GM21528 (cell line): ENCODE data around the gene TMEM178B.

Experiments used
- ATAC-seq: cut with Tn5 transposase; IDR thresholded peaks from one replicate; pipeline ENCODE4 v1.9.1; 2021; ENCODE audit warnings: mild to moderate bottlenecking, moderate library complexity; ENCODE audit not compliant: unreplicated experiment, low FRiP score

The TMEM178B gene

GRCh38 chr7:141408440-141408839, 334.6 kb downstream of the TMEM178B start:
- no peak for ATAC-seq

DNA sequence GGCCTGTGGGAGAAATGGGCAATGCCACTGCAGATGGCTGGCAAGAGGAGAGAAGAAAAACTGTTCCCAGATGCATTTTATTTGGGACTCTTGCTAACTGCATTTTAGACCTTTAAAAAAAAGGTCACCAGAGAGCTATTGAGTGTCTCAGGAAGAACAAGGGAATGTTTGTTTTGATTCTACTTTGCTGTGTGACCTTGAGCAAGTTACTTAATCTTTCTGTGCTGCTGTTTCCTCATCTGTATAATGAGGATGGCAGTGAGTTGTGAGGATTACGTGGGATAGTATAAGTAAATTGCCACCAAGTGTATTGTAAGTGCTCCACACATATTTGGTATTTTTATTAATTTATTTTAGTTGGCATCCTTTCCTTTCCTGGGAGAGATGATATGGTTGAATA, 335.4 kb downstream of the TMEM178B start:
- no peak for ATAC-seq

DNA sequence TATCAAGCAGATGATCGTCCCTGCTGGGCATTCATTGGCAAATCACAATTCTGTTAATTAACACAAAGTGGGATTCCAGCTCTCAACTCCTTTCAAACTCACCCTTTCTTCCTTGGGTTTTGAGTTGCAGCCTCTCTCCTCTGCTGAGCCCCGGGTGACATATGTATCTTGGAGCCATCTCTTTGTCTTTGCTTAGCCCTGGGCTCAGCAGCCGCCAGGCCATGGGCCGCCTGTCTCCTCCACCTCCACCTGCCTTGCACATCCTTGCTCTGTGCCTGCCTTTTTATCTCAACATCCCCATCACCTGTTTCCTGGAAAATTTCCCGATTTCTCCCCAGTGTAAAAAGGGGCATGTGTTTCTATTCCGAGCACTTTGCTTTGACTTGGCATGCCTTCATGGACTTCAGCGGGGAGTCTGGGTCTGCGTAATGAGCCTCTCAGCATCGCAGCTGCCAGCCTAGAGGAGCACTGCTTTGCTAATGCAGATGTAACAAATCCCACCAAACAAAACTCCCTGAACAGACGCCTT, 336.0 kb downstream of the TMEM178B start:
- no peak for ATAC-seq

DNA sequence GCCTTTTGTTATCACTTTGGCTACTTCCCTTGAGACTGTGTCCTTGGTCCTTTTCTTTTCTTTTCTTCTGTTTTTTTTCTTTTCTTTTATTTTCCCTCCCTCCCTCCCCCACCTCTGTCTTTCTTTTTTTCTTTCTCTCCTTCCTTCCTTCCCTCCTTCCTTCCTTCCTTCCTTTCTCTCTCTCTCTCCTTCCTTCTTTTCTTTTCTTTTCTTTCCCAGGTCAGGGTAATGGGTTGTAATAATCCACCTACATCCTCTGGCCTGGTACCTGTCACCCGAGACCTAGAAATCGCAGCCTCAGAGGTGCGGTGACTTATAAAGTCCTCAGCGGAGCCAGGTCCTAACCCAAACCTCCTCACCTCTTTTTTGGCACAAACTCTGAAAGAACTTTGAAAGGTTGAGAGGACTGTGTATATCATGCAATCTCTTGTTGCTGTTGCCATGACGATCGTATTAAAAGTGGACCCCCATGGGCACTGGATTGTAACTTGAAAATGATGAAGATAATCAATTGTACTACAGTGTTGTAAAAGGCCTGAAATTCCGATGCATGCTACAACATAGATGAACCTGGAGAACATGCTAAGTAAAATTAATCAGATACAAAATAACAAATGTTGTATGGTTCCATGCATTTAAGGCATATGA, 336.6 kb downstream of the TMEM178B start:
- no peak for ATAC-seq

- no peak for ATAC-seq
Measured at GRCh38 chr7:141411133-141411532, 337.3 kb downstream of the TMEM178B start.

DNA sequence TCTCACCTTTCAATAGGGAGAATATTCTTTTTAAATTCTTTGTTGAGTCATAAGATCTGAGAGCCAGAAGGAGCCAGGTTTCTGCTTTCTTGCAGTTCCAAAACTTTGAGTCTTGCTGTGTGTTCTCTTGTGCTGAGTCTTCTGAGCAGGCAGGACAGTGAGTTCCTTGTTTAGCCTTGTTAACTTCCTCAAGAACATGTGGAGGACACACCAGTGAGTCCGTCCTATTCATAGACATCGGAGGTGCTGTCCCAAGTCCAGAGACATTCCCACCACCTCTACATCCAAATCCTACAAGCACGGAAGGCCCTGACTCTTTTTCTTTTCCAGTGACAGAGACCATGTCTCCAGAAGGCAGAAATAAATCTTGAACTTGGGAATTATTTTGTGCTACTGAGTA, 342.1 kb downstream of the TMEM178B start:
- no peak for ATAC-seq

DNA sequence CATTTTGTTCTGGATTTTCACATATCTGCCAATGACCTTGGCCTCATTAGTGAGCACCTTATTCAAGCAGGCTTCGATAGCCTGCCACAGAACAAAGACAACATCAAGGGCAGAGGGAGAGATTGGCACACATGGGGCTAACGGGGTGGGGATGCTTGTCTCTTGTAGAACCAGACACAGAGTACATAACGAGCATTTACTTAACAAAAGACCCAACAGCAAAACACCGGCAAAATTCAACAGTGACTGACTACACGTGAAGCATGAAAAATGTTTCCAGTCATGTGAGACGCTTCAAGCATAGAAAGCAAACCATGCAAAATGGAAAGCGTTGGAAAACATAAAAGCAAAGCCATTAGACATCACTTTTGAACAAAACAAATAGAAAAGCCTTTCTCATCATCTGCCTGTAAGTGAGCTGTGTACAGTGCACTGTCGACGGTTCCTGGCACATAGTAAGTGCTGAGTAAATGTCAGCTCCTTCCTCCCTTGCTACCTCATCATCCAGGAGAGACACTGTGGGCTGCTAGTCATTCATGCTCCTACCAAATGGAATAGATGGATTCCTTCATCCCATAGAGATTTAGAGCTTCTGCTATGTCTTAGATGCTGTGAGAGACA, 342.9 kb downstream of the TMEM178B start:
- no peak for ATAC-seq

DNA sequence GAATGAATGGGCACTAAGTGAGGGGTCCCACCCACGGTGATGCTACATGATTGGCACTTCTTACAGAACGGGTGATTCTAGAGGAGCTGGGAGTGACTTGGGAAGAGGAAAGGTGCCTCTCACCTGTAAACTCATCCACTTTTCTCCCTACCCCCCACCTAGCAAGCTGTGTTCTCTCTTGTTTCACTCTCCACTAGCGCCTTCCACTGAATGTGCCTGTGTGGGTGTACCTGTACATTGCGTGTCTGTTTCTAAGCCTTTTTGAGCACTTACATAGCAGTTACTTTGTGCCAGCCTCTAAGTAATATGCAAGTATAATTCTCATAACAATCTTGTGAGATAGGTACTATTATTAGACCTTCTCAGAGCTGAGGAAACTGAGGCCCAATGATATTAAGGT, 343.6 kb downstream of the TMEM178B start:
- ATAC-seq: no peak

GRCh38 chr7:141418066-141418465, 344.2 kb downstream of the TMEM178B start:
- ATAC-seq: no peak

DNA sequence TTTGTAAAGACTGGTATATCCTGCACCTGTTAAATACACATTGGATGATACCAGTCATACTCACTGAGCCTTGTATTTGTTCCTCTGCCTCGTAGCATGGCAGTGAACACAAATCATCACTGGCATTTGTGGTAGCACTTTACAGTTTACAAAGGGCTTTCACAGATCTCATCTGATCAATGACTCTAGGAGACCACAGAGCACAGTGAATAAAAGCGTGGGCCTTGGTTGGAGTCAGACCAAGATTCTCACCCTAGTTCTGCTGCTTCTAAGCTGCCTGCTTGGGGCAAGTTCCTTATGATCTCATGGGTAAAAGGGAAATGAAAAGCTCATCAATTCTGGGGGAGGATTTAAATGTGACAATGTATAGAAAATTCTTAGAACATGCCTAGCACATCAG, 347.4 kb downstream of the TMEM178B start:
- ATAC-seq: no peak

DNA sequence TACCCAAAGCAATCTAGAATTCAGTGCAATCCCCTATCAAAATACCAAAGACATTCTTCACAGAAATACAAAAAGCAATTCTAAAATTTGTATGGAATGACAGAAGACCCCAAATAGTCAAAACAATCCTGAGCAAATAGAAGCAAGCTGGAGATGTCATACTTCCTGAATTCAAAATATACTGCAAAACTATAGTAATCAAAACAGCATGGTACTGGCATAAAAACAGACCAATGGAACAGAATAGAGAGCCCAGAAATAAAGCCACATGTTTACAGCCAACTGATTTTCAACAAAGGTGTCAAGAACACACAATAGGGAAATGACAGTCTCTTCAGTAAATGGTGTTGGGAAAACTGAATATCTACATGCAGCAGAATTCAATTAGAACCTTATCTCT, 353.3 kb downstream of the TMEM178B start:
- ATAC-seq: no peak

DNA sequence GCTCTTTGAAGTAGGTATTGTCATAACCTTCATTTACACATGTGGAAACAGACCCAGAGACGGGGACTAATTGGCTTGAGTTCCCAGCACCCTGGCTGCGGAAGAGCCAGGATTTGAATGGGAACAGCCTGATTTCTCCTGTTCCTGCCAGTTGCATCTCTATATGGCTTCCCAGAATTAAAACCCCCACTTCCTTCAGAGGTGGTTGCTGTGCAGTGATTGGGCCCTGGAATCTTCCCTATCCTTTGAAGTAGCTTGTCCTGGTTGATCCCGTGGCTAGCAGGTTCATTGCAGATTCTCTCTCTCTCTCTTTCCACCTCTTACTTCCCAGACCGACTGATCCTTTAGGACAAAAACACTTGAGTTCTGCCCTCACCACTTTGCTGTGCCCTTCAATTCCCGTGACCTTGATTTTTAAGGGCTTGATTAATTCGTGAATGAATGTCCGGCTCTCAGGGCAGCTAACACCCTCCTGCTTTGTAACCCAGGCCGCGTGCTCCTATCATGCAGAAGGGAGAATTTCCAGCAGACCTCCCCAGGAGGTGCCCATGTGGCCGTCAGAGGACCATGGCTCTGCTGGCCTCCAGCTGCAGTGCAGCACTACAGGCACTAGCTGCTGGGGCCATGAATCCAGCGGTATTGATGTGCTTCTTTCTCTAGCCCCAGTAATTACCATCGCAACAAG, 356.7 kb downstream of the TMEM178B start:
- no peak for ATAC-seq

- no peak for ATAC-seq
Measured at GRCh38 chr7:141431140-141431479, 357.2 kb downstream of the TMEM178B start.

DNA sequence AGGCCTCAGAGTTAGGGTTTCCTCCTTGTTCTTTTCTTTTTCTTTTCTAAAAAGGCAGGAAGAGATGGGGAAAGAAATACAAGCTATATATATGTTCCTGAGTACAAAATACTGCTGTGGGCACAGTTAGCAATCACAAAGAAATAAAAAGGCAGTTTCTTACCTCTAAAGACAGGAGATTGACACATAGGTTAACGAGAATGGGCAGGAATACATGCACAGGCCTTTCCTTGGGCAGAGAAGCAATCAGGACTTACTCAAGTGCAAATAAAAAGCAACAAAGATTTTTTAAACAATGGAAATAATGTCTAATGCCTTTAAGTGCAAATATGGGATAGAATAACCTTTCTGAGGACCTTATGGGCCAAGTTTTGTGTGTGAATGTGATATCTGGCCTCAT, 357.8 kb downstream of the TMEM178B start:
- ATAC-seq: no peak

DNA sequence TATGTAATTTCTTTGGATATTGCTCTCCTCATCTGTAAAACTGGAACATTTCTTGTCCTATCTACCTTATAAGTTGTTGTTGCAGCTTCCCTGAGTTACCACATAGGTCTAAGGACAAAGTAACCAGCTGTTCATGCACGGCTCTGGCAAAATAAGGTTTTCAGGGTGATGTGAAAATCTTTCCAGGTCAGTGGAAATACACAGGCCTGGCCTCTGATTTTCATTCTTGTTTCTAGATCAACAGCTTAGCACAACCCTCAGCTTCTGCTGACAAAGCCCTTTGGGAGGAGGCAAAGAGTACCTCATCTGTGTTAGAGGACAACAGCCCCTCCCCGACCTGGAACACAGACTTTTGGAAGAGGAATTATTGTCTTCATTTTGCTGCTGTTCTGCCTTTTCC, 359.8 kb downstream of the TMEM178B start:
- no peak for ATAC-seq

- no peak for ATAC-seq
Measured at GRCh38 chr7:141436139-141436538, 362.3 kb downstream of the TMEM178B start.

GRCh38 chr7:141436575-141437075, 362.8 kb downstream of the TMEM178B start:
- ATAC-seq: no peak

DNA sequence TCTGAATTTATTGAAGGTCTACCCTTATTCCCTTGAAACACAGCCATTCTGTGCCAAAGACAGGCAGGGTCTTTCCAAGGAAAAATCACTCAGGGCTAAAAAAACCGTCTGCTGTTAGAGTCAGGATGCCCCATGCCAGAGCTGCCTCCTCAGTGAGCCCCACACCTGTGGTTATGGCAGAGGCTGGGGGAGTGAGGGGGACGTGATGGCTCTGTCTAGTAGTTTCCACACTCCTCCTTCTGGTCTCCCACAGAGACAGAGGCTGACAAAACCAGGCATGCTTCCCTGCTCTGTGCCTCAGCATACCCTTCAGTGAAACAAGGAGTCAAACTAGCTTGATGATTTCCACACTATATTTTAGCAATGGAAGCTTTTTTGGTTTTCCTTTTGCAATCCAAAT, 365.3 kb downstream of the TMEM178B start:
- no peak for ATAC-seq

GRCh38 chr7:141439776-141440175, 365.9 kb downstream of the TMEM178B start:
- no peak for ATAC-seq

- no peak for ATAC-seq
Measured at GRCh38 chr7:141441837-141442627, 368.2 kb downstream of the TMEM178B start.

DNA sequence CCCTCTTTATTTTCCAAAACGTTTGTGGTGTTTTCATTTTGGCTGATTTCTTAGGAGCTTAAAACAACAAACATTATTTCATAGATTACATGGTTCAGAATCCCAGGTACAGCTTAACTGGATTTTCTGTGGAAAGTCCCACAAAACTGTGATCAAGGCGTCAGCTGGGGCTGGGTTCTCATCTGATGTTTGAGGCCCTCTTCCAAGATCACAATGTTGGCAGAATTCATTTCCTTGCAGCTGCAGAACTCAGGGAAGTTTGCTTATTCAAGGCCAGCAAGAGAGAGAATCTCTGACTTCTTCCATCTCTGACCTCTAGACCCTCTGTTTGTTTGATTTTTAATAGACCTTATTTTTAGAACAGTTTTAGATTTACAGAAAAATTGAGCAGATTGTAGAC, 368.9 kb downstream of the TMEM178B start:
- ATAC-seq: no peak
